ENCODE measurements around the gene TMEM217. TPM values are rescaled to one million over a fixed set of nuclear protein-coding genes. Genes with fewer than 3 reads are reported as not detected.
"Not testable (repeated sequence)": the region's sequence is repeated elsewhere in the genome, so short reads cannot be mapped to it uniquely, and the experiment has no call there.

The TMEM217 gene
- total RNA-seq, 3 donors from 2014 or later: 0.96 to 1.6 (median 1.5) TPM

DNA sequence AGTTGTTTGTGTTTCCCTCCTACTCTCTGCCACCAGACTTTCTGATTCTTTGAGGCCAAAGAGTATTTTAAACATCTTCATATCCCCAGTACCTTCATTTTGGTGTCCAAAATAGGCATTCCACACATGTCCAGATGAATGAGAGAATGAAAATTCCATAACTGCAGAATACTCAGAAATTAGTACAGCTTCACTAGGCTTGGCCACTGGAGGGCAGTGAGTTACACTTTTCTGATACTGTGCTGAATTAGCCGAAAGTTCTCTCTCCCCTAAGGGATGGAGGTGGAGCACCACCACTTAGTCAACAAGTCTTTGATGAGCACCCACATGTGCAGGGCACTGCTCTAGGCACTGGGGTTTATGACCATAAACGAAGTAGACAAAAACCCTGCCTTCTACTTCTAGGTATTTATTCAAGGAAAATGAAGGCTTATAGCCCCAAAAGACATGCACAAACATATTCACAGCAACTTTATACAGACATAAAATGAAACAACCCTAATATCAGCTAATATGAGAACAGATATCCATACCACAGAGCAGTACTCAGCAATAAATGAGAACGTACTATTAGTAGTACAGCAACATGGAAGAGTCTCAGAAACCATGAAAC, 46.1 kb upstream of the TMEM217 start:
- Histone ChIP-seq H3K4me1 (ENCODE audit: low read depth) (no peaks in the 10 kb centered on the region), H3K9me3 (no peaks in the 10 kb centered on the region), H3K36me3 (ENCODE audit: low read depth) (no peaks in the 10 kb centered on the region), H3K4me3 (no peak overlapping the region)
- intact Hi-C loops (cut with DNase I, micrococcal nuclease): no loop called here
- ATAC-seq (no peak), DNase-seq (no peak)
- TF ChIP-seq, protein P1, sequence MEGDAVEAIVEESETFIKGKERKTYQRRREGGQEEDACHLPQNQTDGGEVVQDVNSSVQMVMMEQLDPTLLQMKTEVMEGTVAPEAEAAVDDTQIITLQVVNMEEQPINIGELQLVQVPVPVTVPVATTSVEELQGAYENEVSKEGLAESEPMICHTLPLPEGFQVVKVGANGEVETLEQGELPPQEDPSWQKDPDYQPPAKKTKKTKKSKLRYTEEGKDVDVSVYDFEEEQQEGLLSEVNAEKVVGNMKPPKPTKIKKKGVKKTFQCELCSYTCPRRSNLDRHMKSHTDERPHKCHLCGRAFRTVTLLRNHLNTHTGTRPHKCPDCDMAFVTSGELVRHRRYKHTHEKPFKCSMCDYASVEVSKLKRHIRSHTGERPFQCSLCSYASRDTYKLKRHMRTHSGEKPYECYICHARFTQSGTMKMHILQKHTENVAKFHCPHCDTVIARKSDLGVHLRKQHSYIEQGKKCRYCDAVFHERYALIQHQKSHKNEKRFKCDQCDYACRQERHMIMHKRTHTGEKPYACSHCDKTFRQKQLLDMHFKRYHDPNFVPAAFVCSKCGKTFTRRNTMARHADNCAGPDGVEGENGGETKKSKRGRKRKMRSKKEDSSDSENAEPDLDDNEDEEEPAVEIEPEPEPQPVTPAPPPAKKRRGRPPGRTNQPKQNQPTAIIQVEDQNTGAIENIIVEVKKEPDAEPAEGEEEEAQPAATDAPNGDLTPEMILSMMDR (IDR thresholded peaks at IDR 0.05): no peak

DNA sequence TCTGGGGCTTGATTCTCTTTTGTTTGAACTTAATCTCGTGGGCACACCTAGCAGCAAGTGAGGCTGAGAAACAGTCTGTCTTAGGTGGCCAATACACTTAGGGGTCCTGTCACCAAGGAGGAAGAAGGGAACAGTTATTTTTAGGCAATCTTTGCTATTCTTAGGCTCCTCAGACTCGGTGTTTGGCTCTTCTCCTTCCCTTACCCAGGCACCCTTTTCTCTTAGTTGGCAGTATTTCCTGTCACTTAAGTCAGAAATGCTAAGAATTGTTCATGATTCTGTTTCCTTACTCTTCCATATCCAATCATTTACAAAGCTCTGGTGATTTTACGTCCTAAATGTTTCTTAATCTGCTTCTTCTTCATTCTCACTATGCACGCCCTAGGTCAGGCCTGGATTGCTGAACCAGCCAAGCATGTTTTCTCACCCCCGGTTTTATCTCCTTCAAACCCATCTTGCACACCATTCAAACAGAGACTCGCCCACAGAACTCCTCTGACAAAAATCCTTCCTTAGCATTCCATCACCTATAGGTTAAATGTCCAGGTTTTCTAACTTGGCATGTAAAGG, 45.2 kb upstream of the TMEM217 start:
- ATAC-seq: no peak

DNA sequence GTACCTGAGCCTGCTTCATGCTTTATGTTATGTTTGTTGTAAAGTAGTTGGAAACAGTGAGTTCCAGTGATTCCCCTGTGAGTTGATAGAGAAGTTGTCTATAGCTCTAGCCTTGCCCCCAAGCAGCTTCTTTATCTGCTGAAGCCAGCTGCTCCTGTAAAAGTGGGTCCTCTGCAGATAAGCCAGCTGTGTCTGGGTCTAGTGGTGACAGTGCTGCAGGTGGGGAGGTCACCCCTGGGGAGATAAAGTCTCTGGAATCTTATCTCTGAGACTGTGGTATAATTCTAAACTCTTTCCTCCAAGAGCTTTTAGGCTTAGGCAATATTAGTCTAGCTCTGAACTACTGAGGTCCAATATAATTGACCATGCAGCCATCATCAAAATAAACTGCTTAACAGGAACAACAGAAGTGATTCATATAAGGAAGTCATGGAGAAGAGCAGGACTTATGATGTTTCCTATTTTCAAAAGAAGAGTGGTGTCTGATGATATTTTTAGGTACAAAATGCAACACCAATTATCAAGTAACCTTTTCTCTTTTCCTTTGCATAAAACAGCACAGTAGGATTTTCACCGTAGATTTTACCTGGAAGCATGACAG, 44.2 kb upstream of the TMEM217 start:
- Histone ChIP-seq H3K4me1 (ENCODE audit: low read depth) (no peaks in the 10 kb centered on the region), H3K4me3 (no peak overlapping the region), H3K9me3 (no peaks in the 10 kb centered on the region), H3K36me3 (ENCODE audit: low read depth) (no peaks in the 10 kb centered on the region)
- DNase-seq: no peak
- intact Hi-C loops (cut with DNase I, micrococcal nuclease): no loop called here
- no peak for ATAC-seq
- TF ChIP-seq, protein P1 (IDR thresholded peaks at IDR 0.05): no peak

More for the DNA sequence above, 45.2 kb upstream of the TMEM217 start:
- no peak for DNase-seq
- no peaks in the 10 kb centered on the region for H3K4me1 ChIP-seq (ENCODE audit: low read depth)
- TF ChIP-seq, protein P1 (IDR thresholded peaks at IDR 0.05): no peak
- H3K9me3 ChIP-seq: no peaks in the 10 kb centered on the region
- intact Hi-C loops (cut with DNase I, micrococcal nuclease): no loop called here
- H3K36me3 ChIP-seq (ENCODE audit: low read depth): no peaks in the 10 kb centered on the region
- H3K4me3 ChIP-seq: no peak overlapping the region

DNA sequence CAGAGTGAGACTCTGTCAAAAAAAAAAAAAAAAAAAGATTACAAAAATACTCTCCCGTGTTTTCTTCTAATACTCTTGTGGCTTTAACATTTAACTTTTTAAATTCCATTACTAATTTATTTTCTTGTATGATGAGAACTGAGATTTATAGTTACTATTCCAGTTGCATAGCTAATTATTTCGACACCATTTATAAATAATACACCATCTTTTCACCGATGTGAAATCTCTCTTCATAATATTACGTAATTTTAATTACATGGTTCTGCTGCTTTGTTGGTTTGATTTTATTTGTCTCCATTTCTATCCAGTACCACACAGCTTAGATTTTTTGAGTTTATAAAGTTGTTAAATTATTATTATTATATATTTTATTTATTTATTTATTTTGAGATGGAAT, 42.0 kb upstream of the TMEM217 start:
- Histone ChIP-seq H3K4me3 (no peak overlapping the region), H3K36me3 (ENCODE audit: low read depth) (no peaks in the 10 kb centered on the region), H3K9me3 (no peaks in the 10 kb centered on the region), H3K4me1 (ENCODE audit: low read depth) (no peaks in the 10 kb centered on the region)
- intact Hi-C loops (cut with DNase I, micrococcal nuclease): no loop called here
- DNase-seq (no peak), ATAC-seq (no peak)
- TF ChIP-seq, protein P1 (IDR thresholded peaks at IDR 0.05): no peak

DNA sequence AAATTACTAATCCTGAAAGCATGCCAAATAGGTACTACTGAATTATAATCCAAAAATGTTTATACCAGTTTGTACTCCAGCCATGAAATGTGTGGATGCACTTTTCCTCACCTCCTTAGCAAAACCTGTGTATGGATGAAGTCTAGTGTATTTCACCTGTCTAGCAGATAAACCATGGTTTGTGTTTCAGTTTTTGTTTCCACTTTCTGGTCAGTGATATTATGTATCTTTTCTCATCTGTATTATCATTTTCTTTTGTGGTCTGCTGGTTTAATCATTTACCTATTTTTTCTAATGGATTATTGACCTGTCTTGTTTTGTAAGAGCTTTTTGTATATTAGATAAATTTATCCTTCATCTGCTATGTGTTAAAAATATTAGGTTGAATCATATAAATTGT, 41.0 kb upstream of the TMEM217 start:
- Histone ChIP-seq H3K4me3 (no peak overlapping the region), H3K4me1 (ENCODE audit: low read depth) (no peaks in the 10 kb centered on the region), H3K9me3 (no peaks in the 10 kb centered on the region), H3K36me3 (ENCODE audit: low read depth) (no peaks in the 10 kb centered on the region)
- ATAC-seq (no peak), DNase-seq (no peak)
- intact Hi-C loops (cut with DNase I, micrococcal nuclease): no loop called here
- TF ChIP-seq, protein P1 (IDR thresholded peaks at IDR 0.05): no peak

DNA sequence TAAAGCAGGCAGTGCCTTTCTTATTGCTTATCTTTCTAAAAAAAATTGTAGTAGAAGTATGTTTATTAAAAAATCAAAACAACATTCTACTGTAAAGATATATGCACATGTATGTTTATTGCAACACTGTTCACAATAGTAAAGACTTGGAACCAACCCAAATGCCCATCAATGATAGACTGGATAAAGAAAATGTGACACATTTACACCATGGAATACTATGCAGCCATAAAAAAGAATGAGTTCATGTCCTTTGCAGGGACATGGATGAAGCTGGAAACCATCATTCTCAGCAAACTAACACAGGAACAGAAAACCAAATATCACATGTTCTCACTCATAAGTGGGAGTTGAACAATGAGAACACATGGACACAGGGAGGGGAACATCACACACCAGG, 39.7 kb upstream of the TMEM217 start:
- H3K4me3 ChIP-seq; intact Hi-C loops (cut with DNase I, micrococcal nuclease); DNase-seq; H3K36me3 ChIP-seq (ENCODE audit: low read depth); ATAC-seq; H3K9me3 ChIP-seq; H3K4me1 ChIP-seq (ENCODE audit: low read depth): not testable (repeated sequence)

All from mucosa of descending colon (tissue), 3 donors.